HFFc6 (cell line): ENCODE measurements around the gene SSBP3. TPM values are rescaled to one million over a fixed set of nuclear protein-coding genes. Genes with fewer than 3 reads are reported as not detected.

Source experiments
- DNase-seq: peaks from one replicate; pipeline ENCODE4 v3.0.0-alpha.2; 2018
- H3K27ac Mint-ChIP-seq: 2 replicates; pipeline ENCODE4 v1.8.0; 2020; ENCODE audit warnings: mild to moderate bottlenecking, mixed read lengths
- H3K27me3 Mint-ChIP-seq: 2 replicates; pipeline ENCODE4 v1.8.0; 2021; ENCODE audit warnings: mild to moderate bottlenecking, moderate library complexity, mixed read lengths; ENCODE audit not compliant: insufficient read depth
- H3K36me3 Mint-ChIP-seq: 2 replicates; pipeline ENCODE4 v1.8.0; 2021; ENCODE audit warnings: low read depth, mixed read lengths
- H3K4me1 Mint-ChIP-seq: 2 replicates; pipeline ENCODE4 v1.8.0; 2020; ENCODE audit warnings: low read depth, mixed read lengths
- H3K4me3 Mint-ChIP-seq: 2 replicates; pipeline ENCODE4 v1.8.0; 2020; ENCODE audit warnings: mild to moderate bottlenecking, moderate library complexity, mixed read lengths
- H3K9me3 Mint-ChIP-seq: 2 replicates; pipeline ENCODE4 v1.8.0; 2020; ENCODE audit warnings: mild to moderate bottlenecking, mixed read lengths
- total RNA-seq, 6 experiments: library from RNA; stranded (reverse); fragmentation: NEBNext Ultra II Directional; extraction: Animal tissue kit (Norgen Biotek cat#: 25700); gene quantifications; 2 replicates in 1 of 6; 3 replicates in 5 of 6; pipeline ENCODE4 v1.2.3, GENCODE V29; 2021
- TF ChIP-seq, protein P1 (sequence below): fragments of 200-600 bp; sonication (generic); IDR thresholded peaks from 2 replicates; pipeline ENCODE4 v1.5.0; 2021; ENCODE audit warnings: antibody characterized with exemption, mild to moderate bottlenecking

Gene SSBP3
- total RNA-seq, 6 experiments from 2014 or later, result 42.3 to 72.2 (median 58.1) TPM

DNA sequence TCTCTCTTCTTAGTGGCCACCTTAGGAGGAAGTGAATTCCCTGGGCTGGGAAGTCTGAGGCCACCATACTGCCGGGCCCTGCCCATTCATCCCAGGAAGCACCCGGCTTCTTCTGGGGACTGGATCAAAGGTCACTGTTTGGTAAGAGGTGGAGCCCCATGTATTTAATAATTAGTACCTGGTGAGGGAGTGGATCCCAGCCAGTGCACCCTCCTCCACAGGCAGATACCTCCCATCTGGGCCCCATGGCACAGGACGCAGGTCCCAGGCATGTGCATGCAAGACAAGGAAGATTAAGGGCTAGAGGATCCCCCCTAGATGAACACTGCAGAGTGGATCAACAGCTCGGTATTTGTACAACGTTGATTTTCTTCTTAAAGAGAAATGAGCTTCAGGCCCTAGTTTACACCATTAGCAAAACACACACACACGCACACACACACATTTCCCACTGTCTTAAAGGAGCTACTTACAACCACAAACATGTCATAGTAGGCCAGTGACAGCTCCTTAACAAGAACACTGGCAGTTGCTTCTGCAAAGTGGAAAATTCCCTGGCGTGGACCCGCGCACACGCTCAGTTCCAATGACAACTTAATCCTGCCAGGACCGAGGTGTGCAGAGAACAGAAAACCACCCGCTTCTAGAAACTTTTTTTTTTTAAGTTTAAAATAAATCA is 115.5 kb downstream of the SSBP3 start:
- H3K4me1 Mint-ChIP-seq, result peaks cover 63% of the 10 kb centered on the region
- no peaks in the 10 kb centered on the region; the same call in 1 of the 2 replicates for H3K27me3 Mint-ChIP-seq
- peak; percentile 41 for DNase-seq
- no peaks in the 10 kb centered on the region for H3K36me3 Mint-ChIP-seq
- no peak overlapping the region for H3K4me3 Mint-ChIP-seq
- TF ChIP-seq, protein P1, sequence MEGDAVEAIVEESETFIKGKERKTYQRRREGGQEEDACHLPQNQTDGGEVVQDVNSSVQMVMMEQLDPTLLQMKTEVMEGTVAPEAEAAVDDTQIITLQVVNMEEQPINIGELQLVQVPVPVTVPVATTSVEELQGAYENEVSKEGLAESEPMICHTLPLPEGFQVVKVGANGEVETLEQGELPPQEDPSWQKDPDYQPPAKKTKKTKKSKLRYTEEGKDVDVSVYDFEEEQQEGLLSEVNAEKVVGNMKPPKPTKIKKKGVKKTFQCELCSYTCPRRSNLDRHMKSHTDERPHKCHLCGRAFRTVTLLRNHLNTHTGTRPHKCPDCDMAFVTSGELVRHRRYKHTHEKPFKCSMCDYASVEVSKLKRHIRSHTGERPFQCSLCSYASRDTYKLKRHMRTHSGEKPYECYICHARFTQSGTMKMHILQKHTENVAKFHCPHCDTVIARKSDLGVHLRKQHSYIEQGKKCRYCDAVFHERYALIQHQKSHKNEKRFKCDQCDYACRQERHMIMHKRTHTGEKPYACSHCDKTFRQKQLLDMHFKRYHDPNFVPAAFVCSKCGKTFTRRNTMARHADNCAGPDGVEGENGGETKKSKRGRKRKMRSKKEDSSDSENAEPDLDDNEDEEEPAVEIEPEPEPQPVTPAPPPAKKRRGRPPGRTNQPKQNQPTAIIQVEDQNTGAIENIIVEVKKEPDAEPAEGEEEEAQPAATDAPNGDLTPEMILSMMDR, result no peak
- peak overlapping the region; percentile 25; the same call in 1 of the 2 replicates for H3K27ac Mint-ChIP-seq
- no peaks in the 10 kb centered on the region for H3K9me3 Mint-ChIP-seq

DNA sequence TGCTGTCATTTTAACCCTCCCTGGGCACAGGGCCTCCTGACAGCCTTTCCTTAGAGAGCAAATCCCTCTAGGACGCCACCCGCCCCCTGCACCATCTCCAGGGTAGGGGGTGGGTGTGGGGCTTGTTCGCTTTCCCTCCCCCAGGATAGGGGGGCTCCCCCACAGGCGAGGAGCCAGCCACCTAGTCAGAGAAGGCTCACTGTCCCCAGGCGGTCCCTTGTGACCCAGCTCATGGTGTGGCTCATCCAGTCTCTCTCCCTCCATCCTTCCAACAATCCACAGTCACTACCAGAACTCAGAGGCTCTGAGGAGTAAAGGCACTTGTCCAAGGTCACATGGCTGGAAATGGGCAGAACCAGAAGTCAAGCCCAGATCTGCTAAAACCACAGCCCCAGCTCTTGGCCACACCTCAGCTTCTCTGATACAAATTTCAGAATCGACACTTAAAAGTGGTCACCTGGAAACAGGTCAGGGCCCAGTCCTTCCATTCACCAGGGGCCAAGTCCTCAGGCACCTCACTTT is 116.4 kb downstream of the SSBP3 start:
- Mint-ChIP-seq H3K27me3 (no peaks in the 10 kb centered on the region; the same call in 1 of the 2 replicates), H3K9me3 (no peaks in the 10 kb centered on the region), H3K27ac (peak overlapping the region; percentile 42), H3K36me3 (no peaks in the 10 kb centered on the region), H3K4me3 (no peak overlapping the region), H3K4me1 (peaks cover 55% of the 10 kb centered on the region)
- no peak for DNase-seq
- TF ChIP-seq, protein P1, result no peak

DNA sequence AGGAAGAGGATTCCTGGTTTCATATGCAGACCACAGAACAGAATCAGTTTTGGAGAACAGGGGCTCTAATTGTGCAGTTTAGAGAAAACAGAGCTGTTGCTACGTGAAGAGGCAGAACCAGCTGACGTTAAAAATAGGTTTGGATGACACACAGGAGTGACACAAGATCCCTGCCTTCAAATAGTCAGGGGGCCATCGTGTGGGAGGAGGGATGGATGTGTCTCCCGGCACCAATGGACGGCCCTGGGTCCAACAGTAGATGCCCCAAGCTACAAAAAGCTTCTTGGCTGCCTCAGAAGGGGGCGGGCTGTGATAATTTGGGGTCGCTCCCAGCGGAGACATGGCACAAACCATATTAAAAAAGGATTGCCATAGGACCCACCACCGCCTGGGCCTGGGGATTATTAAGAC is 118.4 kb downstream of the SSBP3 start:
- no peaks in the 10 kb centered on the region; the same call in 1 of the 2 replicates for H3K27me3 Mint-ChIP-seq
- peak overlapping the region; percentile 47 for H3K4me3 Mint-ChIP-seq
- no peaks in the 10 kb centered on the region for H3K36me3 Mint-ChIP-seq
- H3K9me3 Mint-ChIP-seq, result no peaks in the 10 kb centered on the region
- TF ChIP-seq, protein P1, result no peak
- H3K4me1 Mint-ChIP-seq, result peaks cover 48% of the 10 kb centered on the region
- DNase-seq, result peak; percentile 63
- peak overlapping the region; percentile 97 for H3K27ac Mint-ChIP-seq

DNA sequence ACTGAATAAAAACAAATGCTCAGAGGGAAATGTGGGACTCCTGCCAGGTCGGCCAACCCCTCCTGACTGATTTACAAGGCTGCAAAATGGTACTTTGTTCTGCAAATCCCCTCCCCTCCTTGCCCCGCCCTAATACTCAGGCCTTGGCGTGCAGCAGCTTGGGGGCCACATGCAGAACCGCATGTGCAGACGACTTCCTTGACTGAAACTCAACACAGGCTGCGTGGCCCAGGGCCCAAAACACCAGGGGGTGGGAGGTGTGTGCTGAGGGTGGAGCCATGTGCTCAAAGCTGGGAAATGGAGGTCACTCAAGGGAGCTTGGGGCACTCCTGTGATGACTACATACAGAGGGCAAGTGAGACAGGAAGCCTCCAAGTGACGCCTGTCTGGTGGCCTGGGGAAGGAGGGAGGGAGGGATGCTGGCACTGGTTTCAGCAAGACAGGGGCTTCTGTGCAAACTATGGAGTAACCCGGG is 119.0 kb downstream of the SSBP3 start:
- peaks cover 49% of the 10 kb centered on the region for H3K4me1 Mint-ChIP-seq
- H3K4me3 Mint-ChIP-seq, result peak overlapping the region; percentile 47
- H3K9me3 Mint-ChIP-seq, result no peaks in the 10 kb centered on the region
- peak overlapping the region; percentile 97 for H3K27ac Mint-ChIP-seq
- peak; percentile 50 for DNase-seq
- H3K27me3 Mint-ChIP-seq, result no peaks in the 10 kb centered on the region; the same call in 1 of the 2 replicates
- no peaks in the 10 kb centered on the region for H3K36me3 Mint-ChIP-seq
- TF ChIP-seq, protein P1, result no peak

DNA sequence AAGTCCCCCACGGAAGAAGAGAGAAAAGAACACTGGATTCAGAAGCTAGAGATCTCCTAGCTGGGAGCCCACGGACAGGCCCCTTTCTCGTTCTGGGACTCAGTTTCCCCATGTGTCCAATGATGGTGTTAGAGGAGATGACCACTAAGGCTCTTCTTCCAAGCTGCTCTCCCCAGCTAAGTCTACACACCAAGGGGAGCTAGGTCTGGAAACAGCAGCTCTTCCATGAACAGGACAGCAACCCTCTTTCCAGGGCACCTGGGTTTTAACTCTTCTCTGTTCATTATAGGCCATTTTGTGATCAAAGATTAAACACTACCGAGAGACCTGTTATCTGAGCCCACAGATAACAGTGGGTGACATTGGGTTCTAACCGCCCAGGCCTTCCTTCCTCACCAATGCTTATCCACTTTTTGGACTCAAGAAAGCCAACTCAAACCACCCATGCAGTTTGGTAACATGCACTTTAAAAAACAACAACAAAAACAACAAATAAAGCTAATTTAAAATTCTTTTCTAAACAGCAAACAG is 120.3 kb downstream of the SSBP3 start:
- H3K36me3 Mint-ChIP-seq, result no peaks in the 10 kb centered on the region
- no peaks in the 10 kb centered on the region for H3K27me3 Mint-ChIP-seq
- DNase-seq, result no peak
- H3K4me1 Mint-ChIP-seq, result peaks cover 49% of the 10 kb centered on the region
- H3K27ac Mint-ChIP-seq, result no peak overlapping the region
- no peak overlapping the region for H3K4me3 Mint-ChIP-seq
- no peaks in the 10 kb centered on the region for H3K9me3 Mint-ChIP-seq
- TF ChIP-seq, protein P1, result no peak
